HEK293T (cell line): ENCODE measurements around the gene ATG9B.
A peak's percentile ranks its signal among the peaks of the same experiment; 100 is the strongest.

Experiments
- CTCF ChIA-PET: fragments of 350-600 bp; formaldehyde crosslinking; extraction: SDS; loops from one replicate; lab custom pipeline; 2021; ENCODE audit warnings: antibody characterized with exemption, inconsistent platforms; lab: Yijun Ruan, JAX
- POLR2A ChIA-PET: fragments of 350-600 bp; formaldehyde crosslinking; extraction: SDS; loops from one replicate; lab custom pipeline; 2020; ENCODE audit warnings: antibody characterized with exemption, inconsistent platforms; lab: Yijun Ruan, JAX
- DNase-seq: peaks from one replicate; pipeline ENCODE4 v3.0.0; 2012; ENCODE audit warnings: mixed read lengths; ENCODE audit errors: extremely low spot score
- ARNT ChIP-seq: fragments of 450-650 bp; IDR thresholded peaks from 2 replicates; pipeline ENCODE4 v1.6.1; 2017; ENCODE audit warnings: mild to moderate bottlenecking
- BHLHE40 ChIP-seq: fragments of 450-650 bp; IDR thresholded peaks from 2 replicates; pipeline ENCODE4 v1.6.1; 2016; ENCODE audit warnings: mild to moderate bottlenecking, moderate library complexity, borderline replicate concordance
- CTBP1 ChIP-seq: fragments of 450-650 bp; IDR thresholded peaks from 2 replicates; pipeline ENCODE4 v1.6.1; 2016; ENCODE audit warnings: borderline replicate concordance
- ELF4 ChIP-seq: fragments of 450-650 bp; IDR thresholded peaks from 2 replicates; pipeline ENCODE4 v1.6.1; 2017; ENCODE audit warnings: antibody characterized with exemption
- FOXA1 ChIP-seq: fragments of 450-650 bp; IDR thresholded peaks from 2 replicates; pipeline ENCODE4 v1.6.1; 2016; ENCODE audit warnings: mild to moderate bottlenecking
- FOXK2 ChIP-seq: fragments of 450-650 bp; IDR thresholded peaks from 2 replicates; pipeline ENCODE4 v1.6.1; 2016; ENCODE audit warnings: mild to moderate bottlenecking
- FOXM1 ChIP-seq: fragments of 450-650 bp; IDR thresholded peaks from 2 replicates; pipeline ENCODE4 v1.6.1; 2017; ENCODE audit warnings: mild to moderate bottlenecking, borderline replicate concordance
- HDGF ChIP-seq: fragments of 450-650 bp; IDR thresholded peaks from 2 replicates; pipeline ENCODE4 v1.6.1; 2017; ENCODE audit warnings: antibody characterized with exemption, borderline replicate concordance
- L3MBTL2 ChIP-seq: fragments of 450-650 bp; conservative IDR thresholded peaks from 2 replicates; pipeline ENCODE4 v1.6.1; 2016; ENCODE audit warnings: mild to moderate bottlenecking
- LEF1 ChIP-seq: fragments of 450-650 bp; IDR thresholded peaks from 2 replicates; pipeline ENCODE4 v1.6.1; 2017; ENCODE audit warnings: mild to moderate bottlenecking, borderline replicate concordance
- NFRKB ChIP-seq: fragments of 450-650 bp; IDR thresholded peaks from 2 replicates; pipeline ENCODE4 v1.6.1; 2016; ENCODE audit warnings: mild to moderate bottlenecking, moderate library complexity
- SP1 ChIP-seq: fragments of 450-650 bp; IDR thresholded peaks from 2 replicates; pipeline ENCODE4 v1.6.1; 2017
- SUZ12 ChIP-seq: fragments of 450-650 bp; IDR thresholded peaks from 2 replicates; pipeline ENCODE4 v1.6.1; 2016; ENCODE audit warnings: mild to moderate bottlenecking
- TARDBP ChIP-seq: fragments of 450-650 bp; IDR thresholded peaks from 2 replicates; pipeline ENCODE4 v1.6.1; 2016
- ZNF384 ChIP-seq: fragments of 450-650 bp; IDR thresholded peaks from 2 replicates; pipeline ENCODE4 v1.6.1; 2016
- TF ChIP-seq, protein P1 (sequence below): fragments of 450-650 bp; IDR thresholded peaks from 2 replicates; pipeline ENCODE4 v1.6.1; 2016

Gene ATG9B

DNA sequence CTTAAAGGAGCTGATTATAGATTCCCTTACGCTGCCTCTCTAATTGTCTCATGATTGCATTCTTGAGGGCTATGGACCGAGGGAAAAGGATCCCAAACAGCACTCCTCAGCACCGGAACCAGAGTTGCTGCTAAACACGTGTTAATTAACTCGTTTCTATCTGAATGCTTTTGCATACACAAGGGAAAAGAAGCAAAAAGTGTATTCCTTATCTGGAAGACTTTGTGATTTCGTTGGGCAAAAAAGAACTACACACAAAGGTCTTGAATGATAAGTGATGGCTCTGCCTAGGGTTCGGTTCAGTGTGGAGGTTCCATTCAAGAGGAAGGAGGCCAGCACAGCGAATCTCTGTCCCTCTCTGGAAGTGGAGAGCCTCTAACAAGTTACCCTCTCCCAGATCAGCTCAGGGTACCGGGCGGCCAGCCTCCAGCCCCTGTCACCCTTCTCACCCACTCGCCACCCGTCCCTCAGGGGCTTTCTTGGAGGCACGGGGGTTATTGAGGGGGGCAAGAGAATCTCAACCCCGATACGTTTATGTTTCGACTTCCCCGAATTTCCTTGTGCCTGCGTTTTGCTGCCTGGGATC lies 34.6 kb upstream of the ATG9B start:
- ChIA-PET CTCF (interaction anchor here (0.6 to 1.2 kb wide), 2 partner anchors 51 to 73 kb away, joined by 3 to 4 read pairs; no protein-coding TSS in a partner anchor), POLR2A (interaction anchor here (0.6 to 4.3 kb wide), 12 partner anchors 8 to 52 kb away, joined by 3 to 38 read pairs (median 4); partner anchors contain the start of genes ABCB8, AGAP3, FASTK and TMUB1)
- TF ChIP-seq ARNT = no peak
- TF ChIP-seq L3MBTL2 = peak; percentile 50; the same call in 1 of the 2 replicates
- TF ChIP-seq ELF4 = no peak
- 0 out of 2 replicates have a peak, but pooled peaks have one; percentile 89 for TF ChIP-seq HDGF
- DNase-seq = no peak

DNA sequence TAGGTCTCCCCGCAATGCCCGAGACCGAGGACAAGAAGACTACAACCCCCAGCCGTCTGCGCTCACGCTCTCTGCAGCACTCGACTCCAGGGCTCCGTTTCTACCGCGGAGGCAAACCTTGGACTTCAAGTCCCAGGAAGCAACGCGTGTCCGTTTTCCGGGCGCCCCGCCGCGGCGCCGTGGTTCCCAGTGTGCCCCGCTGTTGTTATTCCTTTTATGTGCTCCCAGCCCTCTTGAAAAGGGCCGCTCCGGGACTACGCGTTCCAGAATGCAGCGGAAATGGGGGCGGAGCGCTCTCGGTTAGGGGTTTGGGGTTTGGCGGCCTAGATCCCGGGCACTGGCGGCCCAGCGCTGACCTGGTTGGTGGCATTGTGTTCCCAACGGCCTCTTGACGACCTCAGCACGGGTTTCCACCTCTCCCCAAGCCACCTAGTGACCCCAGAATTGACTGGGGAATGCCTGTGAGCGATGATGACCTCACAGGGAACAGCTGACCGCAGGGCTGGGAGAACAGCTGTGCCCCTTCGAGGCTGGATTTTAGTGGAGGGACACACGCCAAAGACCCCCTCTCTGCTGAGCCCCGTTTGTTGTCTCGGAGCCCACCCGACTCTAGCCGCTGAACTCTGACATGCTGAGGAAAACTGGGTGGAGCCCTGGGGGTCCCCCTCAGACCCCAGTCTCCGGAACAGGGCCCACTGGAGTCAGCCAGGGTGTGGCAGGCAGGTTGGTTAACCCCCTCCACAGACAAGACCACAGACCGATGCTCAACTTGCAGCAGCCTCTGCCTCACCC lies 33.9 kb upstream of the ATG9B start:
- ChIA-PET POLR2A (interaction anchor here (0.7 to 4.3 kb wide), 8 partner anchors 17 to 53 kb away, joined by 3 to 38 read pairs (median 12); partner anchors contain the start of genes ABCB8, AGAP3, FASTK and TMUB1), CTCF (interaction anchor here (0.6 to 1.2 kb wide), 3 partner anchors 52 to 72 kb away, joined by 3 to 4 read pairs (median 3); no protein-coding TSS in a partner anchor)
- DNase-seq = peak; percentile 100
- TF ChIP-seq LEF1 (no peak), BHLHE40 (no peak), L3MBTL2 (peak; percentile 38; the same call in 1 of the 2 replicates), NFRKB (no peak), CTBP1 (no peak)

DNA sequence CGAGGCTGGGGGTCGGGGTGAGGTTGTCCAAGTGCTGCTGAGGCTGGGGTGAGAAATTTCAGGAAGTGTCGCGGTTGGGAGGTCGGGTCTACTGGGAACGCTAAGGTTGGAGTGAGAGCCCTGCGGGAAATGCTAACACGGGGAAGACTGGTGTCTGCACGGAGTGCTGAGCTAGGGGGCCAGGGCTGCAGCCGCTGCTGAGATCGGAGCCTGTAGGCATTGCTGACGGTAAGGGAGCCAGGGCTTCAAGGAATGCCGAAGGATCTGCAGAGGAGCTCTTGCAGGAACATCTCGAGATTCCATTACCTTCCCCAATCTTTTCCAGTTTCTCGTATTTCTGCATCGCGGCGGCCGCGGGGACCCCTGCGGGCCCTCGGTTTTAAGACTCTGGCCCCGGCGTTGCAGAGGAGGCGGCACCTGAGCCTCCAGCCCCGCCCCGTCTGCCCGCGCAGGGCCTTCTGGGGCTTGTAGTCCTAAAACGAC lies 33.3 kb upstream of the ATG9B start, which contains the start of gene CDK5:
Gene CDK5 (minus strand): TSS at position 392 of the 483 bp plus-strand sequence. CDS start 49 bp downstream, at position 343.
- peak; percentile 78 for DNase-seq
- TF ChIP-seq FOXM1 (no peak), TARDBP (no peak), HDGF (no peak), ZNF384 (no peak), LEF1 (no peak), CTBP1 (no peak), NFRKB (no peak), SP1 (no peak), ELF4 (no peak), ARNT (no peak), L3MBTL2 (no peak)
- POLR2A ChIA-PET = interaction anchor here (1.0 to 4.3 kb wide), 6 partner anchors 20 to 77 kb away, joined by 3 to 38 read pairs (median 12); partner anchors contain the start of genes ABCB8, FASTK and TMUB1
- CTCF ChIA-PET = no interaction called here

DNA sequence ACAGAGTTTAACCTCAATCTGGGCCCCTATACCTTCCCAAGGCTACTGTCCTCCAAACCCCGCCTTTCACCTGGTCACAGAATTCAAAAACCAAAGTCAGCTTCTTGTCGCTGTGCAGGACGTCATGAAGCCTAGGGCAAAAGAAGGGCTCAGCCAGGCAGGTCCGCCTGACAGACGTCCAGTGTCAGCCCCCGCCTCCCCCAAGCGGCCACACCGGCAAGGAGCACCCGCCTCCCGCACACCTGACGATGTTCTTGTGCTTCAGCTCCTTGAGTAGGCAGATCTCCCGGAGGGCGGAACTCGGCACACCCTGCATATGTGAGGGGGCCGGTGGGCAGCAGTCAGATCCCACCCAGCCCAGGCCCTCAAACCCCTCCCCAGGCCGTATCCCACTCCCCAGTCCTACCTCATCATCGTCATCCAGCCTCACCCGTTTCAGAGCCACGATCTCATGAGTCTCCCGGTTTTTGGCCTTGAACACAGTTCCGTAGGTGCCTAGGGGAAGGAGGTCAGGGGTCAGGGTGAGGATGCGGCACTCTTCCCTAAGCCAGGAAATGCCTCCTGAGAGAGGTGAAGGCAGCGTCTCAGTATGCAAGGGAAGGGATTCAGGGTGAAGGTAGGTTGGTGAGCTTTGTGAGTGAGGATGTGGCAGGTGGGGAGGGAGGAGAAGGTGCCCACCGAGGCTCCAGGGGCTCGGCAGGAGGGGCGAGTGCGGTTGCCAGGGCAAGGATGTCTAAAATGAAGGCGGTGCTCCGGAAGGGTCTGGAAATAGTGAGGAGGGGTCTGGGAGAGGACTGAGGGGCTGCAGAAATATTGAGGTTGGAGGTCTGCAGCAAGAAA lies 32.6 kb upstream of the ATG9B start:
- ChIA-PET POLR2A (interaction anchor here (1.0 to 4.3 kb wide), 5 partner anchors 21 to 77 kb away, joined by 3 to 38 read pairs (median 14); partner anchors contain the start of genes ABCB8 and FASTK), CTCF (no interaction called here)
- DNase-seq = no peak
- no peak for TF ChIP-seq NFRKB
- no peak for TF ChIP-seq LEF1
- no peak for TF ChIP-seq ELF4
- no peak for TF ChIP-seq ZNF384
- no peak for TF ChIP-seq SUZ12
- TF ChIP-seq, protein P1, sequence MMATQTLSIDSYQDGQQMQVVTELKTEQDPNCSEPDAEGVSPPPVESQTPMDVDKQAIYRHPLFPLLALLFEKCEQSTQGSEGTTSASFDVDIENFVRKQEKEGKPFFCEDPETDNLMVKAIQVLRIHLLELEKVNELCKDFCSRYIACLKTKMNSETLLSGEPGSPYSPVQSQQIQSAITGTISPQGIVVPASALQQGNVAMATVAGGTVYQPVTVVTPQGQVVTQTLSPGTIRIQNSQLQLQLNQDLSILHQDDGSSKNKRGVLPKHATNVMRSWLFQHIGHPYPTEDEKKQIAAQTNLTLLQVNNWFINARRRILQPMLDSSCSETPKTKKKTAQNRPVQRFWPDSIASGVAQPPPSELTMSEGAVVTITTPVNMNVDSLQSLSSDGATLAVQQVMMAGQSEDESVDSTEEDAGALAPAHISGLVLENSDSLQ = no peak
- no peak for TF ChIP-seq HDGF
- TF ChIP-seq TARDBP = no peak
- TF ChIP-seq FOXM1 = no peak
- TF ChIP-seq L3MBTL2 = no peak

DNA sequence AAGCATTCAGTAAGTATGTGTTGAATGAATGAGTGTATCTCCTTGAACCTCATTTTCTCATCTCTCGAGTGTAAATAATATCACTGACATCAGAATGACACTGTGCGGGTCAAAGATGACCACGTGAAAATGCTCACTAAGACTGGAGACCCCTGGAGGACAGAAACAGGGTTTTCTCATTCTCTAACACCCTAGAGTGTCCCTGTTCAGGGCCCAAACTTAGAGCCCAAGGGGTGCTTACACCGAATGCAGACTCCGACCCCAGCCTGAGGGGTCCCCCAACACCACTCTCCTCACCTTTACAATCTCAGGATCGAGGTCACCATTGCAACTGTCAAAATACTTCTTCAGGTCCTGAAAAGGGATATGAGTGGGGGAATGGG lies 32.0 kb upstream of the ATG9B start:
- DNase-seq = no peak
- POLR2A ChIA-PET = interaction anchor here (1.1 to 1.8 kb wide), 2 partner anchors 11 to 20 kb away, joined by 3 to 6 read pairs; no protein-coding TSS in a partner anchor
- CTCF ChIA-PET = no interaction called here
- TF ChIP-seq, protein P1 = no peak
- TF ChIP-seq L3MBTL2 (no peak), LEF1 (no peak), BHLHE40 (no peak), ARNT (no peak), CTBP1 (no peak), ZNF384 (no peak), FOXM1 (no peak), SP1 (no peak), ELF4 (no peak), TARDBP (no peak), FOXA1 (no peak), FOXK2 (no peak), SUZ12 (no peak), NFRKB (no peak), HDGF (no peak)
